Eye (tissue), 1 donor: Measurements from ENCODE around the gene PIGL.

ENCODE experiments used
- DNase-seq: peaks from one replicate; pipeline ENCODE4 v3.0.0-alpha.2; 2015

PIGL gene

DNA sequence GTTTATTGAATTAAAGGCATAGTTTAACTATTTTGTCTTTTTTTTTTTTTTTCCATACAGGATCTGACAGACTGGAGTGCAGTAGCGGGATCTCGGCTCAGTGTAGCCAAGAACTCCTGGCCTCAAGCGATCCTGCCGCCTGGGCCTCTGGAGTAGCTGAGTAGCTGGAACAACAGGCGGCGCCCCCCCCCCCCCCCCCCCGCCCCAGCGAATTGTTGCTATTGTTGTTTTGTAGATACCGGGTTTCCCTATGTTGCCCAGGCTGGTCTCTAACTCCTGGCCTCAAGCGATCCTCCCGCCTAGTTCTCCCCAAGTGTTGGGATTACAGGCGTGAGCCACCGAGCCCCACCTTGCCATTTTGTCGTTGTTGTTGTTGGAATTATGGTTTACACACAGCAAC, 137.6 kb downstream of the PIGL start:
- no peak for DNase-seq

DNA sequence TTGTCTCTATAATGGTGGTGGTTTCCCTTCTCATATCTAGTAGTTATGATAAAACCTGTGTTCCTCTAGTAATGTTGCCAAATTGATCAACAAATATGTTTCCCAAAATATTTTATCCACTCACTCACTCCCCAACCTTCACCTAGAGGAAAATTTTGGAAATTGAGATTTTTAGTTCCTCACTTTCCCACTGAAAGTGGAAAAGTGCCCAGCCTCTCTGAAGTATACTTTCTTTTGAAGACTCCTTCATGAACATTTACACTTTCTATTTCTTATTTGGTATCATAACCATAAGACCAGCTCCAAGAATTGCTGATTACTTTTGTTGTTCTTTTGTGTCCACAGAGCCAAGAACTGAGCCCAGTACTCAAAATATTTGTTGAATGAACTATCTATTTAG, 141.4 kb downstream of the PIGL start:
- no peak for DNase-seq

DNA sequence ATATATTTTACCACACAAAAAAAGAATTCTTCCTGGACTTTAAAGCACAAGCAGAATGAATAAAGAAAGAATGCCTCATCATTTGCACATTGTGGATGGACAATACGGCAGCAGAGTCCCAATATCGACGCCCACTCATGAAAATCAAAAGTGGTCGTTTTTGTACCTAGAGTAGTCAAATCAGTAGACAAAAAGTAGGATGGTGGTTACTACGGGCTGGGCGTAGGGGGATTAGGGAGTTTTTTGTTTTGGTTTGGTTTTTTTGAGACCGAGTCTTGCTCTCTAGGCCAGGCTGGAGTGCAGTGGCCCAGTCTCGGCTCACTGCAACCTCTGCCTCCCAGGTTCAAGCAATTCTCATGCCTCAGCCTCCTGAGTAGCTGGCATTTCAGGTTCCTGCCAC, 144.9 kb downstream of the PIGL start:
- no peak for DNase-seq

GRCh38 chr17:16363749-16364536, 146.9 kb downstream of the PIGL start:
- peak; percentile 91 for DNase-seq

DNA sequence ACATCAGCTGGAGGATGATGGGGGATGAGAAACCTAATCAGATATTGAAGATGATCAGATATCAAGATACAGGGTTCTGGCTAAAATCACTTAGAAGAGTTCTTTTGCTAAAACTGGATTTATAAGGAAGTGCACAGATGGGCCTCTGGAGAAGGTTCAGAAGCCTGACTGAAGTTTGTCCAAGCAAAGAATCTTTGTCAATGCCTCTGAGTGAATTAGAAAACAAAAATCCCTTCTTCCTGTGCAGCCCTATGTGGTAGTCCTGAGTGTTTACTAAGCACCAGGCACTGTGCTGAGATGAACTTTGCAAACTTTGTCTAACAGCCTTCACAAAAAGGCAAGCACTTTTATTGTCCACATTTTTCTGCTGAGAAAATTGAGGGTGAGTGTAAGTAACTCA, 147.6 kb downstream of the PIGL start:
- DNase-seq: no peak

DNA sequence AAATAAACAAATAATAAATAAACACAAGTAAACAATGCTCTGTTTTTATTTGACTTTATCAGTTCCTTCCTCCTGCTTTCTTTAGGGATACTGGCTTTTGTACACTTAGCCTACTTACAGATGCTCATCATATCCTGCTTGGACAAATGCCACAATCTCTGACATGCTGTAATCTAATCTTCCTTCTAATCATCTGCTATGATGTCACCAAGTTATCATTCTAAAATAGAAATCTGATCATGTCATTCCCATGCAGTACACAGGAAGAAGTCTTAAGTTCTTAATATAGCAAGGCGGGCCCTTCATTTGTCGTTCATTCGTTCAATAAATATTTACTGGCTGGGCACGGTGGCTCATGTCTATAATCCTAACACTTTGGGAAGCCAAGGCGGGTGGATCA, 154.7 kb downstream of the PIGL start:
- DNase-seq: peak; percentile 33

GRCh38 chr17:16374146-16374938, 157.3 kb downstream of the PIGL start:
- no peak for DNase-seq
